ENCODE measurements around the gene NPAT.
"Not testable (repeated sequence)": the region's sequence is repeated elsewhere in the genome, so short reads cannot be mapped to it uniquely, and the experiment has no call there.

Gene NPAT

DNA sequence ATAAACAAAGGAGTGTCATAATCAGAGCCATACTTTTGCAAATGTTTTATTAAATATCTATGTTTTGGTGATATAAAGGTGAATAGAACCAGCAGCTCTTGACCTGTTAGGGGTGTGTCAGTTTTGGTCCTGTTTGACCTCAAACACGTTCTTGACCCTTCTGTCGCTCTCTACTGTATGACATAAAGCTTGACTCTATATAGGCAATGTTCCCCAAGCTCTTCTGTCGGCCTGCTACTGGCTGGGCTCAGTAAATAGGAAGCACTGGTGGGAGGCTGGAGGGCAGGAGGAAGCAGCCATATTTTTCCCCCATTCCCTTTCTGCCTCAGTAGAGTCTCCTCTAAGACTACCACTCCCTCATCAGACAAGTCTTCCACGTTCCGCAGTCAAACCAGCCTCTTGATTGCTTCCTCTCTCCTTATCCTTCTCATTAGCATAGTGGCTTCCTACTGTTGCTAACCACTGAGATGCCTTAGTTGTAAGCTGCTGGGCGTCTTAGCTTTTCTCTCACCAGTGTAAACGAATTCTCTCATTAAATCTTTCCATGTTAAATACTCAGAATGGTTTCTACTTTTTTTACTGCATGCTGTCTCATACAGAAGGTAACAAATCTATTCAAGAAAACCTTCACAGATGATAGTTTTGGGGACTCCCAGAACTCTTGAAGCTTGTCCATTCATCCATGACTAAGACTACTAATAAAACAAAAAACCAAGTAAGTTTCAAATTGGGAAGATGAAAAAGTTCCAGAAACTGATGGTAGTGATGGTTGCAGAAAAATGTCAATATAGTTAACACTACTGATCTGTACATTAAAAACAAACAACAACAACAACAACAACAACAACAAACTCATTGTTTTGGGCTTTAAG lies 3.3 kb downstream of the NPAT start:
- DNase-seq (ENCODE audit: low spot score), result no peak

DNA sequence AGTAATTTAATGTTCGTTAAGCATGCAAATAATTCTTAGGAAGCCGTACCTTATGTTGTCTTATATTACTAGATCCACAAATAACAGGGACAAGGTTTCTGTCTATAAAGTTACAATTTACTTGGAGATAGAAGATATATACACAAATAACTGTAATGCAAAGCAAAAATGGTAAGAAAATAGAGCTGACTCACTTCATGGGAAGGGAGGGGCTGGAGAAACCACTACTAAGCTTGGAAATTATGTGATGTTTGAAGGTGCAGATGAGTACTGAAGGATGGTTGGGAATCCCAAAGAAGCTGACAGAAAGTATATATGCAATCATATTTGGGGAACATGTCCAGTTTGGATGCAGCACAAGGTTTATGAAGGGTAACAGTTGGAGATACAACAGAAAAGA lies 4.0 kb downstream of the NPAT start:
- no peak for DNase-seq (ENCODE audit: low spot score)

- no peak for DNase-seq (ENCODE audit: low spot score)
Observed at GRCh38 chr11:108216988-108217387, 5.5 kb downstream of the NPAT start.

GRCh38 chr11:108213784-108214183 lies 8.7 kb downstream of the NPAT start:
- no peak for DNase-seq (ENCODE audit: low spot score)

DNA sequence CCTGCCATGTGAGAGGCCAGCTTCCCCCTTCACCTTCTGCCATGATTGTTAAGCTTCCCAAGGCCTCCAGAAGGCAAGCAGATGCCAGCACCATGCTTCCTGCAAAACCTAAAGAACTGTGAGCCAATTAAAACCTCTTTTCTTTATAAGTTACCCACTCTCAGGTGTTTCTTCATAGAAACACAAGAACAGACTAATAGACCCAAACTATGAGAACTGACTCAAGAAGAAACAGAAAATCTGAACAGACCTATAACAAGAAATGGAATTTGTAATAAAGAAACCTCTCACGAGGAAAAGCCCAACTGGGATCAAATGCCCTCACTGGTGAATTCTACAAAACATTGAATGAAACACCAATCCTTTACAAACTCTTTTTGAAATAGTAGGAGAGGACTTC lies 12.0 kb downstream of the NPAT start:
- DNase-seq (ENCODE audit: low spot score), result no peak

DNA sequence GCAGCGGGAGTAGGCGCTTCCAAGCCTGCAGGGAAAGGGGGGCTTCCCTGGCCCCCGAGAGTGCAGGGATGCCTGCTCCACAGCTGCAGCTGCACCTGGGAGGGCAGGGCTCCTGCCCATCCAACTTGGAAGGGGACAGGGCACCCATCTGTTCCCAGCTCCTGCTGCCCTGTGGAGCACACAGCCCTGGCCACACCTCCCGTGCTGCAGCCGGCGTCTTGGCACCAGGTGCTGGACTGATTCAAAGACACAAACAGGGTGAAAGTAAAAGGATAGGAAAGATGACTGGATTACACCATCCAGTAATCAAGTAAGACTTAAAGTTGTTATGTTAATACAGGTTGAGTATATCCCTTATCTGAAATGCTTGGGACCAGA lies 14.8 kb downstream of the NPAT start:
- no peak for DNase-seq (ENCODE audit: low spot score)

DNA sequence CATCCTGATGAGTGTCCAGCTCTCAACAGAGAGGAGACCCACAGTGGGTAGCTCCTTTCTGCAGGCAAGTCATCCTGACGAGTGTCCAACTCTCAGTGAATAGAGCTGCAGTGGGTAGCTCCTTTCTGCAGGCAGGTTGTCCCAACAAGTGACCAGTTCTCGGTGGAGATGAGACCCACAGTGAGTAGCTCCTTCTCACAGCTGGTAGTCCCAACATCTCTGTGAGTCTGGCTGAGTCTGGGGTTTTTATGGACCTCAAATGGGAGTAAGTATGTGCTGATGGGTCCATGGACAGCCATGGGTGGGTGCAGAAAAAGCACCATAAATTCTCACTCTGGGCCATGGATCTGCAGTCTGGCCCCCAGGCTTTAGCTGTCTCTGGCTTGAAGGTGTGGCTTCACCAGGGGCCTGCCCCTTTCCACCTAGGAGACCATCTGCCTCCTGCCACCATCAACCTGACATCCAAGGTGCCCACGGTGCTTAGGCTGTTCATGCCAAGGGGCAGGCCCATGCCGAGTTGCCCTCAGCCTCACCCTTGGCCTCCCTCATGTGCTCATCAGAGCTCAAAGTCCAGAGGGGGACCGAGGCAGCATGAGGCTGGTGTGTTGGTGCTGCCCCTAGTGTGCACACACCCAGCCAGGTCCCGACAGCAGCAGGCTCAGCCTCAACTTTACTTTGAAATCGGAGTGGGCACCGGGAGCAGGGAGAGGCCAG lies 15.3 kb downstream of the NPAT start:
- no peak for DNase-seq (ENCODE audit: low spot score)

DNA sequence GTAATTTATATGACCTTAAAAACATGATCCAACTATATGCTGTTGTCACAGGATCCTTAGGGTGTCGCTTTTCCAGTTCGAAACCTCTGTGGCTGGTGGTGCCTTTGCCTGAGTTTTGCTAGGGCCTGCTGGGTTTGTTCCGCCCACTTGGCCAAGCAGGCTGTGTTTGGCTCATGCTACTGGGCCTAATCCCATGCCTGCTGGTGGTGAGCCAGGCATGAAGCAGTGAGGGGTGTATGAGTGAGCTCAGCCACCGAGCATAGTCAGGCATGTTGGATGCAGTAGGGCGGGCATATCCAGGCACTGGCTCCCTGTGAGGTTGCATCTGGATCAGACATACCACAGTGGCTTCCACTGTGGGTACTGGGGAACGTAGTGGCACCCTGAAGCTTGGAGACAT lies 16.3 kb downstream of the NPAT start:
- no peak for DNase-seq (ENCODE audit: low spot score)

DNA sequence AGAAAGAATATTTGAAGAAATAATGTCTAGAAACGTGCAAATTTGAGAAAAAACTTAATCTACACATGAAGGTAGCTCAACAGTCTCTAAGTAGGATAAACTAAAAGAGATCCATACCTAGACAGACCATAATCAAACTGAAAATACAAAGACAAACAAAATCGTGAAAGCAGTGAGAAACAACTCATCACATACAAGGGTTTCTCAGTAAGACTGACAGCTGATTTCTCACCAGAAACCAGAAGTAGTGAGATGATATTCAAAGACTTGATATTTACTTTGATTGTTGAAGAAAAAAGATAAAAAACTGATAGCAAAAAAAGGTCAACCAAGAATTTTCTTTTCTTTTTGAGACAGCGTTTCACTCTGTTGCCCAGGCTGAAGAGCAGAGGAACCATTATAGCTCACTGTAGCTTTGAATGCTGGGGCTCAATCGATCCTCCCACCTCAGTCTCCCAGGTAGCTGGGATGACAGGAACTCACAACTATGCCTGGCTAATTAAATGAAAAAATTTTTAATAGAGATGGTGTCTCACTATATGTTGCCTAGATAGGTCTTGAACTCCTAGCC lies 17.4 kb downstream of the NPAT start:
- no peak for DNase-seq (ENCODE audit: low spot score)

DNA sequence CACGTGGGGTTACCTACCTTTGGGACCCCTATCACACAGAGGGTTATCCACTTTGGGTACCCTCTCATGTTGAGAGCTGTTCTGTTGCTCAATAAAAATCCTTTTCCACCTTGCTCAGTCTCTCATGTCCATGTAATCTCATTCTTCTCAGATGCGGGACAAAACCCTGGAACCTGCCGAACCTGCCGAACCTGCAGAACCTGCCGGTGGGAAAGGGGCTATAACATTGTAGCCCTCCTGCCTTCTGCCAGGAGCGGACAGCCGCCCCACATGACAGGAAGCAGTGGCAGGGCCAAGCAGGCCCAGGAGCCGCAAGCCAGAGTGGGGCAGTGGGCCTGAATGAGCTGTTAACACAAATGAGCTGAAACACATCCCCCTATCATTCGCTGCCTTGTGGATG lies 18.1 kb downstream of the NPAT start:
- DNase-seq (ENCODE audit: low spot score), result no peak

GRCh38 chr11:108203075-108203474 lies 19.4 kb downstream of the NPAT start:
- DNase-seq (ENCODE audit: low spot score), result no peak

GRCh38 chr11:108199446-108200321 lies 22.8 kb downstream of the NPAT start:
- DNase-seq (ENCODE audit: low spot score), result peak; percentile 92

DNA sequence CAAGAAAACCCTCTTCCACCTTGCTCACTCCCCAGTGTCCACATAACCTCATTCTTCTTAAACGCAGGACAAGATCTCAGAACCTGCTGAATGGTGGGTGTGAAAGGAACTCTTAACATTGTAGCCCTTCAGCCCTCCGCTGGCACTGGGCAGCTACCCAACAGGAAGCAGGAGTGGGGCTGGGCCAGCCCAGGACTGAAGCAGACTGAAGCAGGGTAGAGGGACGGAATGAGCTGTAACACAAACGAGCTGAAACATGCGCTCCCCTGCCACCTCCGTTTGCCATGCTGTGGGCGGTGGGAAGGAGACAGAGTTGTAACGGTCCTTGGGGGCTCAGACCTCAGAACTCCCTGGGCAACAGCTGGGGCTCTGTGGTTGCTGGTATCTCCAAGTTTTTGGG lies 23.6 kb downstream of the NPAT start:
- peak; percentile 53 for DNase-seq (ENCODE audit: low spot score)

- no peak for DNase-seq (ENCODE audit: low spot score)
Observed at GRCh38 chr11:108197351-108197750, 25.1 kb downstream of the NPAT start.

GRCh38 chr11:108196901-108197300 lies 25.5 kb downstream of the NPAT start:
- no peak for DNase-seq (ENCODE audit: low spot score)

DNA sequence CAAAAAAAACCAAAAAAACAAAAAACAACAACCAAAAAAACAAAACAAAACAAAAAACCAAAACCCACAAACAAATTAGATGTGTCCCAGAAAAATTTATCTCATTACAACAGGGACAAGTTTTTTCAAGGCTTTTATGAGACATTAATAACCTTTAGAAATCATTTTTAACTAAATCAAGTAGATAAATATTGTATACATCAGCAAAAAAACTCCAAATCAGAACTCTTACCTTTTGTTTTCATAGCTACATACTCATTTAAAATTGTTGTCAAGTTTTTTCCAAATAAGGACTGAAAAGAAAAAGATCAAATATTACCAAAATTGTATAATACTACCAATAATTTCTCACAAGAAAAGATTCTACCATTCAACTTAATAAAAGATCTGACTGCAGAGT lies 28.7 kb downstream of the NPAT start:
- DNase-seq (ENCODE audit: low spot score), result no peak

DNA sequence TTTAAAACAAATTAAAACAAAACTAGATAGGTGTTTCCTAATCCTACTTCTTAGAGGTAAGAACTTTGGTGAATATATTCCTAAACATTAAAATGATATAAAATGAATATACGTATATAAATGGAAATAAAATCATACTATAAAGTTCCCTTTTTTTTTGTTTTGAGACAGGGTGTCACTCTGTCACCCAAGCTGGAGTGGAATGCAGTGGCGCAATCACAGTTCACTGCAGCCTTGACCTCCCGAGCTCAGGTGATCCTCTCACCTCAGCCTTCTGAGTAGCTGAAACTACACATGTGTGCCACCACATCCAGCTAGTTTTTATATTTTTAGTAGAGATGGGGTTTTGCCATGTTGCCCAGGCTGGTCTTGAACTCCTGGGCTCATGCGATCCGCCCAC lies 44.9 kb downstream of the NPAT start:
- no peak for DNase-seq (ENCODE audit: low spot score)

DNA sequence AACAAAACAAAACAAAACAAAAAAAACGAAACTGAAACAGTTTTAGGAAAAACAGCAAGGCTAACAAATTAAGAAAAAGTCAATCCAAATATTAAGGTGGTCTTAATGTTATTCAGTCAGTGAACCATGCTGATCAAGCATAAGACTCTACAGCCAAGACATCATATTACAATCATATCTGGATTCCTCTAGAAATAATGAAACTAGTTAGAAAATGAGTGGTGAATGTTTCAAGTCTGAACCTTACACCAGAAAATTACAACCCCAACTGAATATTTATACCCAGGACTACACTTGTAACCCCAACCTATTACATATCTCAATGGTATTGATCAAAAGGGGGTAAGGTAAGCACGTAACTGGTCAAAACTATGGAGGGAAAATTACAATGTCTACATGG lies 52.3 kb downstream of the NPAT start:
- no peak for DNase-seq (ENCODE audit: low spot score)

GRCh38 chr11:108167624-108168023 lies 54.8 kb downstream of the NPAT start:
- DNase-seq (ENCODE audit: low spot score), result no peak

DNA sequence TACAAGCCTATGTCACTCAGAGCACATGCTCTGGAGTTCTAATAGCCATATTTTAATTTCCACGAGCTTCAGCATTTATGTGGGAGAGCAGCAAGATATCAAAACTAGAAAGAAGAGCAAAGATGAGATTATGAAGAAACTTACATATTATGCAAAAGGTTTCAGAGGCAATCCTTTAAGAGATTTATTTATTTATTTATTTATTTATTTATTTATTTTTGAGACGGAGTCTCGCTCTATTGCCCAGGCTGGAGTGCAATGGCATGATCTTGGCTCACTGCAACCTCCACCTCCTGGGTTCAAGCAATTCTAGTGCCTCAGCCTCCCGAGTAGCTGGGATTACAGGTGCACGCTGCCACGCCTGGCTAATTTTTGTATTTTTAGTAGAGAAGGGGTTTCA lies 59.6 kb downstream of the NPAT start:
- DNase-seq (ENCODE audit: low spot score), result not testable (repeated sequence)

DNA sequence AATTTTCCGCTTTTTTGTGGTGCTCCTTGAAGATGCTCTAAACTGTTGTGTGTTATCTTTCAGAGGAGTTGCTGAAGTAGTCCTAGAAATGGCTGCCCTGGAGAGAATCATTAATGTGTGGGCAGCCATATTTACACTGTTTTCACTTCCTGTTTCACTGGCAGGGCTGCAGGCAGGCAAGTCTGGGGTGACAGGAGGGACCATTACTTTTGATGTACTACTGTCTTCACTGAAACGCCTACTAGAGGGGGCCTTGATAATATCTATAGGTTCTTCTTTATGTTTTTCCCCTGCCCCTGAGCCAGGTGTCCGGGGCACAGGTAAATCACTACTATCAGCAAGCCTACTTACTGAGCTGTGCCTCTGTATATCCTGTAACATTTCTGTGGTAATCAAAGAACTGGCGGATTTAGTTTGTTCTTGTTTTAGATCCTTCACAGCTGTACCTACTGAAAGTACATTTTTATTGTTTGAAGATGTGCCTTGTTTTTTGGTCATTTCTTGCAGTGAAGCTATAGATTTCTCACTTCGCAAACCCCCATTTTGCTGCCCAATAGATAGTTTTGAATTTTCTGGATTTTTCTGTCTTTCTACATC lies 61.4 kb downstream of the NPAT start:
- no peak for DNase-seq (ENCODE audit: low spot score)

GRCh38 chr11:108154591-108154990 lies 67.8 kb downstream of the NPAT start:
- DNase-seq (ENCODE audit: low spot score), result no peak

Data from COLO829 (cell line).